Activated CD4-positive, alpha-beta T cell treated with anti-CD3 and anti-CD28 coated beads, Interleukin-2, amount 50 U/mL, for 4 hours (primary cell): Measurements from ENCODE around the gene OR51V1.
"Not testable (repeated sequence)": the region's sequence is repeated elsewhere in the genome, so short reads cannot be mapped to it uniquely, and the experiment has no call there.

Source experiments
- DNase-seq, 2 experiments: peaks; one replicate each; pipeline ENCODE4 v3.0.0-alpha.2; 2020

The OR51V1 gene

GRCh38 chr11:5200582-5200981, at the start of gene OR51V1:
OR51V1 (minus strand) TSS chr11:5200682; CDS start chr11:5200682, 0 bp downstream.
- no peak for DNase-seq

GRCh38 chr11:5249807-5250396, 49.4 kb upstream of the OR51V1 start, which contains the start of gene HBG1:
HBG1 (minus strand) TSS chr11:5249857; CDS start chr11:5249804, 53 bp downstream.
- not testable (repeated sequence) for DNase-seq

- not testable (repeated sequence) for DNase-seq
Measured at GRCh38 chr11:5248498-5248897, 48.0 kb upstream of the OR51V1 start.

- DNase-seq: no peak
Measured at GRCh38 chr11:5247472-5248192, 47.1 kb upstream of the OR51V1 start.

- DNase-seq: no peak
Measured at GRCh38 chr11:5246772-5247471, 46.4 kb upstream of the OR51V1 start.

- no peak for DNase-seq
Measured at GRCh38 chr11:5245155-5245554, 44.7 kb upstream of the OR51V1 start.

GRCh38 chr11:5243816-5244180, 43.3 kb upstream of the OR51V1 start:
- no peak for DNase-seq

- no peak for DNase-seq
Measured at GRCh38 chr11:5242933-5243815, 42.7 kb upstream of the OR51V1 start.

GRCh38 chr11:5242208-5242607, 41.7 kb upstream of the OR51V1 start:
- DNase-seq: no peak

- no peak for DNase-seq
Measured at GRCh38 chr11:5241458-5241857, 41.0 kb upstream of the OR51V1 start.

- no peak for DNase-seq
Measured at GRCh38 chr11:5240458-5240857, 40.0 kb upstream of the OR51V1 start.

GRCh38 chr11:5240056-5240455, 39.6 kb upstream of the OR51V1 start:
- no peak for DNase-seq

GRCh38 chr11:5239046-5239445, 38.6 kb upstream of the OR51V1 start:
- no peak for DNase-seq

GRCh38 chr11:5238486-5238885, 38.0 kb upstream of the OR51V1 start:
- DNase-seq: no peak

- no peak for DNase-seq
Measured at GRCh38 chr11:5237420-5237819, 36.9 kb upstream of the OR51V1 start.

- DNase-seq: no peak
Measured at GRCh38 chr11:5235364-5236095, 35.0 kb upstream of the OR51V1 start.

GRCh38 chr11:5234381-5234834, 33.9 kb upstream of the OR51V1 start, which contains the start of gene HBD:
HBD (minus strand) TSS chr11:5234483; CDS start chr11:5234433, 50 bp downstream.
- no peak for DNase-seq

GRCh38 chr11:5233307-5233706, 32.8 kb upstream of the OR51V1 start:
- DNase-seq: no peak

GRCh38 chr11:5232821-5233220, 32.3 kb upstream of the OR51V1 start:
- no peak for DNase-seq

GRCh38 chr11:5232176-5232575, 31.7 kb upstream of the OR51V1 start:
- no peak for DNase-seq

- DNase-seq: no peak
Measured at GRCh38 chr11:5231111-5231510, 30.6 kb upstream of the OR51V1 start.

- no peak for DNase-seq
Measured at GRCh38 chr11:5230266-5230665, 29.8 kb upstream of the OR51V1 start.
